Measurements from ENCODE around the gene SENP2. TPM values are rescaled to one million over a fixed set of nuclear protein-coding genes. Genes with fewer than 3 reads are reported as not detected.

Gene SENP2
- total and polyA plus RNA-seq, 2 of the 13 experiments (the other 11 are each of a cell fraction or from before 2014, with no cell fraction given): 7.7 to 46.2 TPM

DNA sequence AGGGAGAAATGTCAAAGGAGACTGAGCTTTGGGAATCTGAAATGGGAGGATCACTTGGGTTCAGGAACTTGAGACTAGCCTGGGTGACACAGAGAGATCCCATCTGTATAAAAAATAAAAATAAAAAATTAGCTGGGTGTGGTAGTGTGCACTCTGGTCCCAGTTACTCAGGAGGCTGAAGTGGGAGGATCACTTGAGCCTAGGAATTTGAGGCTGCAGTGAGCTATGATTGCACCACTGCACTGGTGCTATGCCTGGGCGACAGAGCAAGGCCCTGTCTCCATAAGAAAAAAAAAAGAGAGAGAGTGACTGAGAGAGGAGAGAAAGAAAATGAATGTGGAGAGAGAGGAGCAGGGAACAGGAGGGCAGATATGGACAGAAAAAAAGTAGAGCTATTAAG lies 72.8 kb downstream of the SENP2 start:
- BruUV-seq (replicated peaks): no TSS peak
- TF ChIP-seq NR2F2 (IDR thresholded peaks at IDR 0.05; ENCODE audit: borderline replicate concordance, low read depth) (no peak), MTA3 (CRISPR knock-in tag; IDR thresholded peaks at IDR 0.05) (no peak), ZNF468 (CRISPR knock-in tag; IDR thresholded peaks at IDR 0.05) (no peak), CBX2 (IDR thresholded peaks at IDR 0.05; ENCODE audit: low read depth, low read length) (no peak), CBX2 (CRISPR knock-in tag; IDR thresholded peaks at IDR 0.05; ENCODE audit: low read depth) (no peak), FOXK1 (CRISPR knock-in tag; IDR thresholded peaks at IDR 0.05; ENCODE audit: borderline replicate concordance, low read depth) (no peak), EP300 (IDR thresholded peaks at IDR 0.05; ENCODE audit: low read depth in 2 of 2, low read length in 2 of 2) (no peak), EP300 (CRISPR knock-in tag; IDR thresholded peaks at IDR 0.05; ENCODE audit: borderline replicate concordance) (no peak), PCBP2 (optimal IDR thresholded peaks at IDR 0.05; ENCODE audit: low read depth, low read length, poor library complexity, severe bottlenecking) (no peak), MZF1 (CRISPR knock-in tag; IDR thresholded peaks at IDR 0.05; ENCODE audit: borderline replicate concordance) (no peak), SMAD1 (CRISPR knock-in tag; IDR thresholded peaks at IDR 0.05; ENCODE audit: borderline replicate concordance, low read depth) (no peak), ZNF607 (CRISPR knock-in tag; IDR thresholded peaks at IDR 0.05; ENCODE audit: borderline replicate concordance) (no peak)
- TF ChIP-seq, protein P1, sequence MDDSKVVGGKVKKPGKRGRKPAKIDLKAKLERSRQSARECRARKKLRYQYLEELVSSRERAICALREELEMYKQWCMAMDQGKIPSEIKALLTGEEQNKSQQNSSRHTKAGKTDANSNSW (CRISPR knock-in tag; IDR thresholded peaks at IDR 0.05; ENCODE audit: borderline replicate concordance): no peak
- TF ChIP-seq, protein P2, sequence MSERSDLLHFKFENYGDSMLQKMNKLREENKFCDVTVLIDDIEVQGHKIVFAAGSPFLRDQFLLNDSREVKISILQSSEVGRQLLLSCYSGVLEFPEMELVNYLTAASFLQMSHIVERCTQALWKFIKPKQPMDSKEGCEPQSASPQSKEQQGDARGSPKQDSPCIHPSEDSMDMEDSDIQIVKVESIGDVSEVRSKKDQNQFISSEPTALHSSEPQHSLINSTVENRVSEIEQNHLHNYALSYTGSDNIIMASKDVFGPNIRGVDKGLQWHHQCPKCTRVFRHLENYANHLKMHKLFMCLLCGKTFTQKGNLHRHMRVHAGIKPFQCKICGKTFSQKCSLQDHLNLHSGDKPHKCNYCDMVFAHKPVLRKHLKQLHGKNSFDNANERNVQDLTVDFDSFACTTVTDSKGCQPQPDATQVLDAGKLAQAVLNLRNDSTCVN (CRISPR knock-in tag; IDR thresholded peaks at IDR 0.05; ENCODE audit: borderline replicate concordance): no peak
- TF ChIP-seq, protein P3, sequence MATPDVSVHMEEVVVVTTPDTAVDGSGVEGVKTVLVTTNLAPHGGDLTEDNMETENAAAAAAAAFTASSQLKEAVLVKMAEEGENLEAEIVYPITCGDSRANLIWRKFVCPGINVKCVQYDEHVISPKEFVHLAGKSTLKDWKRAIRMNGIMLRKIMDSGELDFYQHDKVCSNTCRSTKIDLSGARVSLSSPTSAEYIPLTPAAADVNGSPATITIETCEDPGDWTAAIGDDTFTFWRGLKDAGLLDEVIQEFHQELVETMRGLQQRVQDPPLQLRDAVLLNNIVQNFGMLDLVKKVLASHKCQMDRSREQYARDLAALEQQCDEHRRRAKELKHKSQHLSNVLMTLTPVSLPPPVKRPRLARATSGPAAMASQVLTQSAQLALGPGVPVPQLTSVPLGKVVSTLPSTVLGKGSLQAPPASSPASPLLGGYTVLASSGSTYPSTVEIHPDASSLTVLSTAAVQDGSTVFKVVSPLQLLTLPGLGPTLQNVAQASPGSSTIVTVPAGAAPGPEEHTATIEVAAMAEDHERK (CRISPR knock-in tag; IDR thresholded peaks at IDR 0.05; ENCODE audit: low read depth): no peak
- intact Hi-C loops (cut with micrococcal nuclease; ENCODE audit: unreplicated experiment): no loop called here
- Histone ChIP-seq H3K27ac (ENCODE audit: extremely low read length, insufficient read depth, low read length) (no peak overlapping the region), H4K20me1 (ENCODE audit: insufficient read depth, low read length) (no peaks in the 10 kb centered on the region), H3K4me3 (replicated peaks in 1 of 3; ENCODE audit: insufficient read depth in 1 of 3, low read depth in 2 of 3, low read length in 3 of 3) (no peak overlapping the region), H3K79me2 (ENCODE audit: insufficient read depth, low read length) (no peaks in the 10 kb centered on the region), H3K9ac (ENCODE audit: insufficient read depth, low read depth, low read length) (no peak overlapping the region), H3K36me3 (replicated peaks in 1 of 2; ENCODE audit: control insufficient read depth in 1 of 2, insufficient read depth in 2 of 2, low read length in 2 of 2) (peaks cover 30 to 54% of the 10 kb centered on the region in 2 experiments), H2AFZ (ENCODE audit: low read length) (no peak overlapping the region), H3K4me1 (ENCODE audit: insufficient read depth, low read length) (no peaks in the 10 kb centered on the region), H3K9me3 (ENCODE audit: low read length) (no peaks in the 10 kb centered on the region), H3K4me2 (ENCODE audit: low read depth, low read length) (no peak overlapping the region), H3K27me3 (ENCODE audit: control insufficient read depth in 1 of 2, insufficient read depth in 2 of 2, low read length in 2 of 2) (no peaks in the 10 kb centered on the region)
- ChIA-PET CTCF (ENCODE audit: low intra/inter-chr PET ratio, low total read pairs) (no interaction called here), POLR2A (no interaction called here)
- ATAC-seq (no peak), DNase-seq (ENCODE audit: low spot score) (no peak), FAIRE-seq (no peak)
- WGBS (ENCODE audit: low lambda C conversion rate): 100% methylated on average over 1 of the region's 1 CpG
- in situ Hi-C loops (cut with HindIII; ENCODE audit: extremely low pct_ligation_motif_present, low pct_unique_long_range_greater_than_20kb): loop anchor here (10.0 kb wide), 1 partner anchor 246 kb away; no protein-coding TSS in a partner anchor

Data from HepG2 (cell line).